ENCODE measurements around the gene PNPLA6.

DNA sequence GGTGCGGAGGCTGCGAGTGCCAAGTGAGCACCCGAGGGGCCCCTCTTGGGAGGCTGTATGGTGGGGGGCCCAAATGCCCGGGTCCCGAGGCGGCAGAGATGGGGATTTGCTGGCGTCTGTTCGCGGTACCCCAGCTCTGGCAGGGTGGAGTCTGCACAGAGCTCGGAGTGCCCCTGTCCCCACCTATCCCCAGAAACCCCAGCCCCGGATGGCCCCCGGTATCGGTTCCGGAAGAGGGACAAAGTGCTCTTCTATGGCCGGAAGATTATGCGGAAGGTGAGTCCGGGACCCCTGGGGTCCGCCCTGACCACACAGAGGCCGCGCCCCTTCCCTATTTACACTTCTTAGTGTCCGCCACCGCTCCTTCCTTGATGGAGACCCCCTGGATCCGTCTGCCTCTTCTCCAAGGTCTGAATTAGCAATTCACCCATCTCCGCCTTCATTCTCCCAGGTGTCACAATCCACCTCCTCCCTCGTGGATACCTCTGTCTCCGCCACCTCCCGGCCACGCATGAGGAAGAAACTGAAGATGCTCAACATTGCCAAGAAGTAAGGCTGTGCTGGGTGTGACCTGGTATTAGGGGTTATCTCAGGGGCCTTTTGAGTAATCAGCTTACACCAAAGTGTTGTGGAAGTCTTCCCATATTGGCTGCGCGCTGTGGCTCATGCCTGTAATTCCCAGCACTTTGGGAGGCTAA is 630 bp downstream of the PNPLA6 start:
- TF ChIP-seq CTCF (IDR thresholded peaks at IDR 0.05; ENCODE audit: poor library complexity) (no peak), EZH2 (IDR thresholded peaks at IDR 0.05; ENCODE audit: borderline replicate concordance) (no peak)

Measured in hepatocyte (in vitro differentiated cells).